NCI-H82 treated with DMSO at 0.1 percent for 48 hours (cell line): Measurements from ENCODE around the gene CD81.

Experiments
- DNase-seq: peaks from one replicate; lab custom pipeline; 2025; ENCODE audit not compliant: unreplicated experiment; lab: John Stamatoyannopoulos, UW

Gene CD81

GRCh38 chr11:2402890-2403645 is 26.0 kb downstream of the CD81 start:
- DNase-seq = no peak

- no peak for DNase-seq
Measured at GRCh38 chr11:2404735-2405196, 27.7 kb downstream of the CD81 start.

DNA sequence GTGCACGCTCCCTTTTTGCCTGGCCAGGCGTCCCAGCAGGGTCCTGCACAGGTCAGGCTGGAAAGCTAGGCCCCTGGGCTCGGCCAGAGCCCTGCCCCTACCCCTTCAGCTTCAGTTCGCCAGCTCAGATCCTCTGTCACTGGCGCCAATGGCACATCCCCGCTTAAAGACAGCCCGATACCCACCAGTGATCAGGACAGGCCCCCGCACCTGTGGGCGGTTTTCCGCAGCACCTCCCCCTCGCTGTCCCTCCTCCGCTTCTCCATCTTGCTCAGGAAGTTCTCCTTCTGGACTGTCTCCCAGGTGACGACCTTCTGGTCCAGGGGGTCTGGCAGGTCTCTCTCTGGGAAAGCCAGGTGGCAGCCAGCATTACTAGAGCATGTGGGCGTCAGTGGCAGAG is 29.3 kb downstream of the CD81 start:
- no peak for DNase-seq

DNA sequence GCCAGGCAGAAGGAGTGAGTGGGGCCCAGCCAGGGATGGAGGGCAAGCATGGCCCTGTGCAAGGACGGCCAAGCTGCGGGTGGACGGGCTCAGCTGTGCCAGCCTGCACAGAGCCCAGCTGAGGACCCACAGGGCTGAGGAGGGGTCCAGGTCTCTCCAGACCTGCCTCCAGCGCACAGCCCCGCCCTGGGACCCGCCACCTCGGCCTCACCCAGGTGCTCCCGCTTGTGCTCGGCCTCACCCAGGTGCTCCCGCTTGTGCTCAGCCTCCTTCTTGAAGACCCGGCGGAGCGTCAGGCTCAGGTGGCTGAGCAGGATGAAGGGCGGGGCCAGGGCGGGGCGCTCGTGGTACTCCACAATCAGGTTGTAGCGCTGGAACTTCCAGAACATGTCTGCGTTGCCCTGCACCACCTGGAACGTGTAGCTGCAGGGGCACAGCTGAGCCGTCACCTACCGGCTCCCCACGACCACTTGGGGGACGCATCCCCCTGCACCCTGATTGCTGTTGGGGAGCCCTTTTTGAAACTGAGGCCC is 29.8 kb downstream of the CD81 start:
- no peak for DNase-seq

GRCh38 chr11:2408671-2409070 is 31.6 kb downstream of the CD81 start:
- DNase-seq = no peak

DNA sequence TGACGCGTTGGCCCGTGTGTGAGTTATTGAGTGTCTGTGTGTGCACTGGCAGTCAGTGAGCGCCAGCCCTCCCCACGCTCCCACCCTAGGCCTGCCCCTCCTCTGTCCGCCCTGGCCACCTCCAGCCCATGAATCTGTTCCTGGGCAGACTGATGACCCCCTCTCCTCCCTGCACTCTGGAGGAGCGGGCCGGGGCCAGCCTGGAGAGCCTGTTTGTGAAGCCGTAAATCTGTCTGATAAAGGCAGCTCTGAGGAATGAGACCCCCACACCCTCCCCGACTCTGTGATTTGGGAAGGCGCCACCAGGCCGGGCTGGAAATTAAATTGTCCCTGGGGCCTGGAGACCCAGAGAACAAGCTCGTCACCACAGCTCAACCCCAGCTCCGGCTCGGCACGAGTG is 32.0 kb downstream of the CD81 start:
- DNase-seq = no peak

- DNase-seq = no peak
Measured at GRCh38 chr11:2409611-2410468, 32.7 kb downstream of the CD81 start.

DNA sequence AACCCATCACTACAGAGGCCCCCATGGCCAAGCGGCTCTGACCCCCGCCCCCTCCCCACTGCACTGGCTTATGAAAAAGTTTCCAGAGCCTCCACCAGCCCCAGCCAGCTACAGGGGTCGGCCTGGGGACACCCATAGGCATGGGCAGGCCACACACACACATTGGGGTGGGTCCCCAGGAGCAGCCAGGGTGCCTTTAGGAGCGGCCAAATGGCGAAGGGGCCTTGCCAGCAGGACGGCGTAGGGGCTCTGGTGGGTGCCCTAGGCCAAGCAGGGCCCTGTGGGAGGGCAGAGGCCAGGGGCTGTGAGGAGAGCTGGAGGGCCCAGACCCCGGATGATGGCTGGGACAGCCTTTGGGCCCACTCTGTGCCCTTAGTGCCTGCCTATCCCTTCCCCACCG is 33.5 kb downstream of the CD81 start:
- DNase-seq = no peak

DNA sequence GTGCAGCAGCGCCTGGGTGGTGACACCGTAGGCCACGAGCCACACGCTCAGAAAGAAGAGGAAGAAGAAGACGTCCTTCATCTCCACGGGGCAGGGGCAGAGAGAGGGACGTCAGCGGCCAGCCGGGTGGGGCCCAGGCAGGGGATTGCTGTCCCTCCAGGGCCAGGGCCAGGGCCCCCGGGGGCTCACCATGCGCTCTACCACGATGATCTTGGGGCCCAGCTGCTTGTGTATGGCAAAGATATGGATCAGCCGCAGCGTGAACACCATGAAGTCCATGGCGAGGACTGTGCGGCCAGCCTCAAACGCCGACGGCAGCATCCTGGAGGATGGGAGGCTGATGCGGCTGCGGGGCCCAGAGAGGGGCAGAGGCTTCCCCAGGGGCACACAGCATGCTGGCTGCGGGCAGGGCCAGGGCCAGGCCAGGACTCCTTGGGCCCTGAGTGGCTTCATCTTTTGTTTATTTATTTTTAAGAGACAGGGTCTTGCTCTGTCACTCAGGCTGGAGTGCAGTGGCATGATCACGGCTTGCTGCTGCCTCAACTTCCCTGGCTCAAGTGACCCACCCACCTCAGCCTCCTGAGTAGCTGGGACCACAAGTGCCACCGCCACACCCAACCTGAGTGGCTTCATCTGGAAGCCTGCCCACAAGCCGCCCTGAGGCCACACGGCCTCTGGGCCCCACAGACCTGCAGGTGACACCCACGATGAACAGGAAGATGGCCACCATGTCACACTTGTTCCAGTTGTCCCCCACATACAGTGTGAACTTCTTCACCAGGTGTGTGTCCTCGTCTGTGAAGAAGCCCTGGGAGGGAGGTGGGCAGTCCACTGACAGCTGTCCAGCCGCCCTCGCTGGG is 34.6 kb downstream of the CD81 start:
- DNase-seq = no peak

DNA sequence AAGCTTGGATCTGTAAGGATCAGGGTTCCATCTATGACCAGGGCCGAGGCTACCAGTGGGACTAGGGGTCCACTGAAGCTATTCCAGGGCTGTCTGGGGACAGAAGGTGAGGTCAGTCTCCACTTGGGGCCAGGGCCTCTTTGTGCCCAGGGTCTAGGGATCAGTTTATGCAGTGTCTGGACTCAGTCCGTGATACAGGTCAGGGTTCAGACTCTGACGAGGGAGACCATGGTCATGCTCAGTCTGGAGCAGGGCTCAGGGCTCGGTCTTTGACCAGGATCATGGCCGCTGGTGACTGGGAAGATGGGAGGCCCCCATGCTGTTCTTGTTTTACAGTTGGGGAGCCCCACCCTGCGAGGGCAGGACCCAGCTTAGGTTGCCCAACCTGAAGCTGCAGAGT is 35.2 kb downstream of the CD81 start:
- DNase-seq = no peak

DNA sequence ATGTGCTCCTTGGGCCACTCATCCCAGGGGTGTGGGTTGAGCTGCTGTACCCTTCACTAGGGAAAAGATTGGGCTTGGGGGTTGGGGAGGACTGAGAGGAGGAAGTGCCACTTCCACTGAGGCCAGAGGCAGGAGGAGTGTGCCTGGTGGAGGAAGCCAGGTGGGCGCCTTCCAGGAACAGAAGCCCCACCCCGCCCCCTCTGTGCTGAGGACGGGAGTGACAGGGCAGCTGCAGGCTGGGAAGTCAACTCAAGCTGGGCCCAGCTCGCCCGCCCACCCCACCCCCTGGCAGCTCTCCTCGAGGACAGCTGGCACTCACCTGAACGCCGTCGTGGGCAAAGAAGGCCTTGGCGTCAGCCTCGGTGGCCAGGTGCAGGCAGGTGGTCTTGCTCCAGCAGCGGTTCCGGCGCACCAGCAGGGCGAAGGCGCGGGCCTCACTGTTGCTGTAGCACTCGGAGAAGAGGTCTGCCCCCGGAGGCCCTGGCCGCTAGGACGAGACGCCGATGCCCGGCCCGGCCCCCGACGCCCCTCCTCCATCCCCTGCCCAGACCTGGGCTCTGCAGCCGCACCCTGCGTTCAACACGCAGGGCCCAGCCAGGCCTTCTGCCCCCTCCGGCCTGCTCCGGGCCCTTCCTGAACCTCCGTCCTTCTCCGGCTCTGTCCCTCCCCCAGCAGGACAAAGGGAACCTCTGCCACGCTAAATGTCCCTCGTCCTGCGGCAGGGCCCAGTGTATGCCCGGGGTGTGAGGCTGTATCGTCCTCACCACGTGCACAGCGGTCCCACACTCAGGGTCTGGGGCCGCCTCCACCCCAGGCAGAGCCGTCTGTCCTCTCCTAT is 36.9 kb downstream of the CD81 start:
- DNase-seq = no peak

- DNase-seq = no peak
Measured at GRCh38 chr11:2414616-2415015, 37.5 kb downstream of the CD81 start.

DNA sequence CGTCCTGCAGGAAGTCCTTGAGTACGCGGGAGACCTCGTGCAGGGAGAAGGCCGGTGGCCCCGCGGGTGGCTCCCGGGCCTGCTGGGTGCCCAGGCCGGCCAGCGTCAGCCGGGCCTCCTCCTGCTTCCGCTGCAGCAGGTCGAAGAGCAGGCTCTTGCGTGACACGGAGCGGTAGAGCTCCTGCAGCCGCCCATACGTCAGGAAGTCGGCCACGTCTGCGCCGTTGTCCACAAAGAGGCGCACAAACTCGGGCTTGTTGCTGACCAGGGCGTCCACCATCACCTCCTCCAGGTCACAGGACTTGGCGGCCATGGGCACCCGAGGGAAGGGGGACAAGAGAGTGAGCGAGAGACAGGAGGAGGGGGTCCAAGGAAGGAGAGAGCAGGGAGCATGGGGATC is 38.1 kb downstream of the CD81 start:
- no peak for DNase-seq

DNA sequence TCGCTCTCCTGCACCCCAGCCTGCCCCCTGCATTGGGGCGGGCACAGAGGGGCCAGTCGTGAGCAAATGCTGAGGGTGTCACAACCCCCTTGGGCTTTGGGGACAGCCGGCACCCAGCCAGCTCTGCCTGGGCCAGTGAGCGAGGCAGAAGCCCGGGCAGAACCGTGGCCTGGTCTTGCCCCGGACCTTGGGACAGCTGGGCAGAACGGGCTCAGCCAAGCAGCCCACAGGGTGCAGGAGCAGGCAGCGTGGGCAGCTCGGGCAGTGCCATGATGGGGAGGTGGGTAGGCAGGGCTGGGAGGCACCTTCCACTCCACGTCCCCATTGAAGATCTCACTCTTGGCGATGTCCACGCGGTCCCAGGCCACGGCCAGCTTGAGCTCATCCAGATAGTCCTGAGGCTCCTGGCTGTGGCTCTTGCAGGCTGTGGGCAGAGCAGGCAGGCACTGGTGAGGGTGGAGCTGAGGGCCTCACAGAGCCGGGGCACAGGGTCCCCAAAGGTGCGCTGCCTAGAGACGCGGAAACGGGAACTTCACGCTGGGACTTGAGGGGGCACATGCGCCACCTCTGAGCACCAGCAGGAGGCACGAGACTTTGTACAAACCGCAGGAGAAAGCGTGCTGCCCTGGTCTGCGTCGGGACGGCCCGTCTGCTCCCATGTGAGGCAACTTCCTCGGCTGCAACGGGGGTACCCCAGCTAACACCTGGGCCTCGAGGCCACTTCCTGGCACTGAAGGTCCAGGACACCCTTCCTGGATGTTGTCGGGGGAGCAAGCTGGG is 38.7 kb downstream of the CD81 start:
- no peak for DNase-seq

- DNase-seq = no peak
Measured at GRCh38 chr11:2416765-2417164, 39.7 kb downstream of the CD81 start.

DNA sequence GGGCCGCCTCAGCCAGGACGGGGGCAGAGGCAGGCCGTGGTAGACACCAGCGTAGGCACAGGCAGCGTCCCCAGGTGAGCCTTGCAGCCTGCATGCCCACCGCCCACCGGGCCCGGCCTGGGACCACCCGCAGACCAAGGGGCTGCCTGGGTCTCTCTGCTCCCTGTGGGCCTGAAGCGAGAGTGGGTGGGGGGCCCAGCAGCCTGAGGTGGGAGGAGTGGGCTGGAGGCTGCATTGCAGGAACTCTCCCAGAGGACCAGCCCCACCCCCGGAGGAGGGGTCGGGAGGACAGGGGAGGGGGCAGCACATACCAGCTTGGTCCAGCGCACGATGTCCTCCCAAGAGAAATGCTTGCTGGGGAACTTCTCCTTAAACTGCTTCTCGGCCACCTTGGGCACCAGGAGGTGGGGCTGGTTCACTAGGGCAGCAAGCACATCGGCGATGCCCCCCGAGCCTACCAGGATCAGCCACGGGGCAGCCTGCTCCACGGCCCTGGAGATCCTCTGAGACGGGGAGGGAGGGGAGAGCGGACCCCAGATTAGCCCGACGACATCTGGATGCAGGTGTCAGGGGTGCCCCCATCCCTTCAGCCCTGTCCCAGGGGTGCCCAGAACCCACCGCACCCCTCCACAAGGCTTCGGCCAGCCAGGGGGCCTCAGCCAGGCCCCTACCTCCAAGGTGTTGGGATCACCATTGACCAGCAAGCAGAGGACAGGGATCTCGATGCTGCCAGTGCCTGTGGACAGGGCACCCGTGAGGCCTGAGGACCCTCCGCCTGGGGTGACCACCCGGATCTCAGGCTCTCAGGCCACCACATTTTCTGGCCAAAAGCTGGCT is 41.0 kb downstream of the CD81 start:
- no peak for DNase-seq

- DNase-seq = no peak
Measured at GRCh38 chr11:2418693-2419360, 41.7 kb downstream of the CD81 start.
